A549 treated with DMSO at 1 μM for 4 hours (cell line): ENCODE results near the gene SH2D3C. TPM values are rescaled to one million over a fixed set of nuclear protein-coding genes. Genes with fewer than 3 reads are reported as not detected.

Experiments
- total RNA-seq: library from RNA; stranded (reverse); fragments of 200-300 nt; extraction: Qiagen RNA extraction; gene quantifications from 5 replicates; pipeline ENCODE4 v1.2.3, GENCODE V29; 2022; ENCODE audit warnings: low read depth

The SH2D3C gene, protein sequence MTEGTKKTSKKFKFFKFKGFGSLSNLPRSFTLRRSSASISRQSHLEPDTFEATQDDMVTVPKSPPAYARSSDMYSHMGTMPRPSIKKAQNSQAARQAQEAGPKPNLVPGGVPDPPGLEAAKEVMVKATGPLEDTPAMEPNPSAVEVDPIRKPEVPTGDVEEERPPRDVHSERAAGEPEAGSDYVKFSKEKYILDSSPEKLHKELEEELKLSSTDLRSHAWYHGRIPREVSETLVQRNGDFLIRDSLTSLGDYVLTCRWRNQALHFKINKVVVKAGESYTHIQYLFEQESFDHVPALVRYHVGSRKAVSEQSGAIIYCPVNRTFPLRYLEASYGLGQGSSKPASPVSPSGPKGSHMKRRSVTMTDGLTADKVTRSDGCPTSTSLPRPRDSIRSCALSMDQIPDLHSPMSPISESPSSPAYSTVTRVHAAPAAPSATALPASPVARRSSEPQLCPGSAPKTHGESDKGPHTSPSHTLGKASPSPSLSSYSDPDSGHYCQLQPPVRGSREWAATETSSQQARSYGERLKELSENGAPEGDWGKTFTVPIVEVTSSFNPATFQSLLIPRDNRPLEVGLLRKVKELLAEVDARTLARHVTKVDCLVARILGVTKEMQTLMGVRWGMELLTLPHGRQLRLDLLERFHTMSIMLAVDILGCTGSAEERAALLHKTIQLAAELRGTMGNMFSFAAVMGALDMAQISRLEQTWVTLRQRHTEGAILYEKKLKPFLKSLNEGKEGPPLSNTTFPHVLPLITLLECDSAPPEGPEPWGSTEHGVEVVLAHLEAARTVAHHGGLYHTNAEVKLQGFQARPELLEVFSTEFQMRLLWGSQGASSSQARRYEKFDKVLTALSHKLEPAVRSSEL
- total RNA-seq: 0.07 to 0.17 TPM (median 0.16 TPM) in 4 of 5 replicates, not detected in the other

DNA sequence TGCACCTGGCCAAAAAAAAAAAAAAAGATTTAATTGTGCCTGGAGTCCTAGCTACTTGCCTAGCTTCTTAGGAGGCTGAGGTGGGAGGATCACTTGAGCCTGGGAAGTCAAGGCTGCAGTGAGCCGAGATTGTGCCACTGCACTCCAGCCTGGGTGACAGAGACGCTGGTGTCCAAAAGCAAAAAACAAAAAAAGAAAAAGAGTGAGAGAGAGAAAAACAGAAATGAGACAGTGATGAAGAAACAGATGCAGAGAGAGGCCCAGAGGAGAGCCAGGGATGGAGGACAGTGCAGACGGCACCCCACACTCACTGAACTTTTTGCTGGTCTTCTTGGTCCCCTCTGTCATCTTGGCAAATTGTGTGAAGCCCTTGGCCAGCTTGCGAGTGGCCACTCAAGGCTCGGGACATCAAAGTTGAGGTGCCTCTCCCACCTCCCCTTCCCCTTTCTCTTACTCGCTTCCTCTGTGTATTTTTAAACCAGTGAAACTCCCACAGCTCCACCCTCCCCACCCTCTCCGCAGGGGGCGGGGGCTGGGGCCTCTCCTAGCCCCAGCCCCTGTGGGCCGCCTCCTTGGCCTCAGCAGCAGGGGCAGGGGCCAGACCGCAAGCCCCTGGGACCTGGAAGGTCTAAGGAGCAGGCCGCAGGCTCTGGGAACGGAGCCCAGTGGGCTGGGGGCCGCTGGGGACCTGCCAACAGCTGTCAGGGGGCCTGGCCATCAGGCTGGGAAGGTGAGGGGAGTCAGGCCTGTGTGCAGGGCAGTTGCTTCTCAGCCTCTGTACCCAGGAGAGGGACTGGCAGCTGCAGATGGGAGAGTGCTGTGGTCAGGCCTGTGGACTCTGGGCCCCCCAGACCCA lies at the start of gene SH2D3C:
TSS of gene SH2D3C (minus strand) at position 387 of the 856 bp plus-strand sequence. CDS start at position 348, 39 bp downstream.

DNA sequence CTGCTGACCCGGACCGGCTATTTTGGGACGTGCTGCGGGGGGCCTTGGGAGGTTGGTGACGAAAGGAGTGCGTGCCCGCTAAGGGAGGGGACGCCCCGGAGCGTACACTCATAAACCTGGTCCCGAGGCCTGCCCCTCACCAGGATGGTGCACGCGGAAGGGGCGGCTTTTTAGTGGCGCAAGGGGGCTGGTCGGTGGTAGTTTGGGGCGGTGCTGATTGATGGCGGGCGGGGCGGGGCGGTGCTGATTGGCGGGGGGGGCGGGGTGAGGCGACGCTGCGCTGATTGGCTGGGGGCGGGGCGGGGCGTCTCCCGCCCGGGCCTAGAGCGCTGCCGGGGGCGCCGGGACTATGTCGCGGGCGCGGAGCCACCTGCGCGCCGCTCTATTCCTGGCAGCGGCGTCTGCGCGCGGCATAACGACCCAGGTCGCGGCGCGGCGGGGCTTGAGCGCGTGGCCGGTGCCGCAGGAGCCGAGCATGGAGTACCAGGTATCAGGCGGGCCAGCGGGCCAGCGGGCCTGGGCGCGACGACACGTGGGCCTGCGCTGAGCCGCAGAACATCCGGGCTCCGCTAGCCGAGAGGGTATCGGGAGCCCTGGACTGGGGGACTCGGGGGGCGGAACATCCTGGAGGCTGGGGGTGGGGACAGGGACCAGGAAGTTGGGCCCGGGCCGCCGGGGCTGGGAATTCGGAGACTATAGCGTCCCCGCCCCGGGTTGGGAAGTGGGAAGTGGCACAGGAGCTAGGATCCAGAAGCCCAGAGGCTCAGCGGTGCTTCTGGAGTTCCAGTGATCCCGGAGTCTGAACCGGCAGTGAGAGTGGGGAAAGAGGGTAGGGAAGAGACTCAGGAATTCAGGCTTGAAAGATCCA lies 24.3 kb upstream of the SH2D3C start, which contains the start of gene FPGS:
TSS of gene FPGS (plus strand) at position 307 of the 868 bp plus-strand sequence. CDS start at position 350, 43 bp downstream.

DNA sequence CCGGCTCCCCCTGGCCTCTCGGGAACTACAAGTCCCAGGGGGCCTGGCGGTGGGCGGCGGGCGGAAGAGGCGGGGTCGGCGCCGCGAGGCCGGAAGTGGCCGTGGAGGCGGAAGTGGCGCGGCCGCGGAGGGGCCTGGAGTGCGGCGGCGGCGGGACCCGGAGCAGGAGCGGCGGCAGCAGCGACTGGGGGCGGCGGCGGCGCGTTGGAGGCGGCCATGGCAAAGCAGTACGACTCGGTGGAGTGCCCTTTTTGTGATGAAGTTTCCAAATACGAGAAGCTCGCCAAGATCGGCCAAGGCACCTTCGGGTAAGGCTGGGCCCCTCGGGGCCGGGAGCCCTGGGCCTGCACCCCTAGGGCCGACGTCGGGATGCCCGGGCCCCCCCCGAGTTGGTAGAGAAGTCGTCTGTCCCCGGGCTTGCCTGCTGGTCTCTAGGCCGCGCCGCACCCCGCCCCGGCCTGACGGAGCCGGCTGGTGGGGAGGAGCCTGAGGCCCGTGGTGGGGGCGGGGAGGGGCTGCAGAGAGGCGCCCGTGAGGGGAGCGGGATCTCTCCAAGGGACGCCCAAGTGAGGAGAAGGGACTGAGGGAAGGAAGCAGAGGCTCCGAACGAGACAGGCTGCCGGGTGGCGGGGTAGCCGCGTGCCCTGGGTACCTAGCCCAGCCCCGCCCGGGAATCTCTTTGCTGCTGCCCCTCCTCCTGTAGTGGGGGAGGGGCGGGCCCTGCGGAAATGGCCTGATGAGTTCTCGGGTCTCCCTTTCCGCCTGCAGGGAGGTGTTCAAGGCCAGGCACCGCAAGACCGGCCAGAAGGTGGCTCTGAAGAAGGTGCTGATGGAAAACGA lies 7.7 kb upstream of the SH2D3C start, which contains the start of gene CDK9:
TSS of gene CDK9 (plus strand) at position 102 of the 840 bp plus-strand sequence. CDS start at position 217, 115 bp downstream.

DNA sequence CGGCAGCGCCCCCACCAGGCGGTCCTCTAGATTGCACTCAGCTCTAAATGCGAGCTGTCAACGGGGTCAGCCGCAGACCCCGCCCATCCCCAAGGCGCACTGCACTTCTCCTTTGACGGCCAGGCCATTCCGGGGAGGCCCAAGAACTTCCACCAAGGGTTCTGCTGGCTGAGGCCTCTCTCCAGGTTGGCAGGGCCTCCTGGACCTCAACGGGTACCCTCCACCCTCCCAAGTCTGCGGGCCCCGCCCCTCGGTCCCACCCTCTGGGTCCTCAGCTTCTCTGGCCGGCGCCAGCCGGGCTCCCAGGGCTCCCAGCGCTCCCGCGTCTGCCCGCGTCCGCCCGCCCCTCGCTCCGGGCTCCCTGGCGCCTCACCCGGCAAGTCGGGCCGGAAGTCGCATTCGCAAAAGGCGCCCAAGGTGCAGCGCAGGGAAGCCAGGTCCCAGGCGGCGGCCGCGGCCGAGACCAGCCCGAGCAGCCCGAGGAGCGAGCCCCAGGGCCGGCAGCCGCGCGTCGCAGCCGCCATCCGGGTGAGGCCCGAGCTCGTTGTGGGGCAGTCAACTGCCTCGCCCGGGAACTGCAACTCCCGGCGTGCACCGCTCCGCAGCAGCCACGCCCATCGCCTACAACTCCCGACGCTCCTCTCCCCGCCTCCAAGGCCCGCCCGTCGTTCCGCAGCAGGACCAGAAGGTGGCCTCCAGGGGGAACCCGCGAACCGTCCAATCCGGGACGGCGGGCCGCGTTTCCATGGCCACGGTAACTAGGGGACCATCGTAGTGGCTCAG lies 43.5 kb downstream of the SH2D3C start, which contains the start of gene TOR2A:
TSS of gene TOR2A (minus strand) at position 548 of the 783 bp plus-strand sequence. CDS start at position 524, 24 bp downstream.

DNA sequence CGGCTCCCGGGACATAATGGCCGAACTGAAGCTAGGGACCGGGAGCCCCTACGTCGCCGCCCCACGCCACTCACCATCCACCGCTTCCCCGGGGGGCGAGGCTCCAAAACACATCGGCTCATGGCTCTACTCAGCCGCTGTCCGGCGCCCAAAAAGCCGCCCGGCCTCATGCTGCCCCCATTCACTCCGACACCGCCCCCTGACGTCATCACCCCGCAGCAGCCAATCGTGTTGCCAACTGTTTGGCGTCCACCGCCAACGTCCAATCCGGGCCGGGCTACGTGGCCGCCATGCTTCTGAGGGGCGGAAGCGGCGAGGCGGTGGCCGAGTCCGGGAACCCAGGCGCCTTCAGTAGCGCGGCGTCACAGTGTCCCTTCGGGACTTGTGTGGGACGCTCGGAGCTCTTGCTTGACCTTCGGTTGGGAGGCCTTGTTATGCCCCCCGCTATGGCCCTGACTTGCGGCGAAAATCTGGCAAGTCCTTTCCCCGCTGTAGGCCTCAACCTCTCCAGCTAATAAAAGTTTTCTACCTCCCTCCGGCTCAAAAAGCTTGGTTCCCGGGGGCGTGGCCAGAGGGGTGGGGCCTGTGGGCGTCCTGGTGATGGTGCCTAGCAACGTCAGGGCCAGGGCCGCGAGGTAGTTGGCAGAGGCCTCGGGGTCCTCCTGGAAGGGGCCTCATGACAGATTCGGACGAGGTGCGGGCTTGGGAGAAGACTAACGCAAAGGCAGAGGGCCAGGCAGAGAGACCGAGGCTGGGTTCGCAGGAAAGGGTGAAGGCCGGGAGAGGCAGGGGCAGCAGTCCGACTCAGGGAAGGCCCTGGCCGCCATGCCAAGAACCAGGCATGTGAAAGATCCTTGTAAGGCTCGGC lies 62.8 kb downstream of the SH2D3C start, which contains the start of the genes PTRH1 and TTC16:
TSS of gene PTRH1 (minus strand) at position 194 of the 868 bp plus-strand sequence. CDS start at position 170, 24 bp downstream.
TSS of gene TTC16 (plus strand) at position 610 of the 868 bp plus-strand sequence. CDS start at position 677, 67 bp downstream.

DNA sequence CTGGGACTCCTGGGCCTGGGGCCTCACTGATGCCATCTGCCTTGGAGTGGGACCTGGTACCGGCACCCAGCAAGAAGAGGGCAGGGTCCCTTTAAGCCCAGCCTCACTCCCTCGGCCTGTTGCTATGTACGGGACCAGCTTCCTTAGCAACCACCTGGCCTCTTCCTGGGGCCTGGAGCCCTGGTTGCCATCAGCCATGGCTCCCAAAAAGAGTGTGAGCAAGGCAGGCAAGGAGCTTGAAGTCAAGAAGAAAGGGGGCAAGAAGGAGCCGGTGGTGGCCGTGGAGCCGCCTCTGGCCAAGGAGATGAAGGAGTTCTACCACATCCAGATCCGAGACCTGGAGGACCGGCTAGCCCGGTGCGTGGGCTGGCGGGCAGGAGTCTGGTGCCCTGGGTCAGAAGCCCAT lies 71.6 kb downstream of the SH2D3C start, which contains the start of gene CFAP157:
TSS of gene CFAP157 (plus strand) at position 153 of the 406 bp plus-strand sequence. CDS start at position 197, 44 bp downstream.

Other genes with a start within 250 kb of the SH2D3C start
- gene STXBP1, start 166.4 kb downstream of the SH2D3C start, total RNA-seq: 14.9 to 19.5 TPM (median 17.9 TPM) in 5 replicates
- 0.04 to 0.11 TPM (median 0.05 TPM) in 4 of 5 replicates, not detected in the other for gene CFAP157, start 71.7 kb downstream of the SH2D3C start, total RNA-seq
- gene PTRH1, start 63.0 kb downstream of the SH2D3C start, total RNA-seq: 10.4 to 17.0 TPM (median 14.5 TPM) in 5 replicates
- 0.03 TPM in 1 of 5 replicates, not detected in the others for gene TTC16, start 62.6 kb downstream of the SH2D3C start, total RNA-seq
- gene TOR2A, start 43.4 kb downstream of the SH2D3C start, total RNA-seq: 10.2 to 14.7 TPM (median 13.1 TPM) in 5 replicates
- gene CDK9, start 7.4 kb upstream of the SH2D3C start, total RNA-seq: 44.7 to 54.0 TPM (median 46.4 TPM) in 5 replicates
- gene FPGS, start 24.2 kb upstream of the SH2D3C start, total RNA-seq: 46.1 to 53.7 TPM (median 48.9 TPM) in 5 replicates
- 0.09 to 0.34 TPM (median 0.14 TPM) in 5 replicates for gene ENG, start 76.0 kb upstream of the SH2D3C start, total RNA-seq
- 41.4 to 79.4 TPM (median 65.1 TPM) in 5 replicates for gene AK1, start 99.0 kb upstream of the SH2D3C start, total RNA-seq
- gene ST6GALNAC6, start 120.9 kb upstream of the SH2D3C start, total RNA-seq: 21.8 to 27.1 TPM (median 24.2 TPM) in 5 replicates
- gene ST6GALNAC4, start 138.4 kb upstream of the SH2D3C start, total RNA-seq: 17.1 to 25.6 TPM (median 20.9 TPM) in 5 replicates
- 2.0 to 2.6 TPM (median 2.1 TPM) in 5 replicates for gene PIP5KL1, start 152.1 kb upstream of the SH2D3C start, total RNA-seq
- gene DPM2, start 159.2 kb upstream of the SH2D3C start, total RNA-seq: 40.9 to 50.0 TPM (median 44.0 TPM) in 5 replicates
- 68.8 to 103 TPM (median 83.0 TPM) in 5 replicates for gene EEIG1, start 202.3 kb upstream of the SH2D3C start, total RNA-seq